Lower leg skin (tissue), 3 donors: ENCODE measurements around the gene ARHGAP10.

ENCODE experiments used
- CTCF ChIP-seq, 3 donors: fragments of 450-650 bp; IDR thresholded peaks; one replicate each; pipeline ENCODE4 v1.5.1; 2016; ENCODE audit warnings: antibody characterized with exemption in 3 of 3, mild to moderate bottlenecking in 3 of 3, moderate library complexity in 2 of 3
- POLR2A ChIP-seq, 2 donors: fragments of 450-650 bp; IDR thresholded peaks; one replicate each; pipeline ENCODE4 v1.6.1; 2016 to 2017; ENCODE audit warnings: antibody characterized with exemption in 2 of 2, mild to moderate bottlenecking in 1 of 2, moderate library complexity in 1 of 2

- no peak for TF ChIP-seq POLR2A (IDR thresholded peaks at IDR 0.05)
- TF ChIP-seq CTCF (IDR thresholded peaks at IDR 0.05) = no peak
These were observed 192.0 kb downstream of the ARHGAP10 start for GRCh38 chr4:147923854-147924253.
